ENCODE data around the gene POU3F1.

Gene POU3F1

GRCh38 chr1:38041936-38042834 lies 4.4 kb downstream of the POU3F1 start:
- DNase-seq (ENCODE audit: low spot score) (no peak), ATAC-seq (ENCODE audit: low read depth) (no peak)
- H3K4me3 ChIP-seq (ENCODE audit: severe bottlenecking), result no peak overlapping the region
- no peaks in the 10 kb centered on the region for H3K36me3 ChIP-seq (ENCODE audit: low read depth)
- no peaks in the 10 kb centered on the region for H3K9me3 ChIP-seq (ENCODE audit: severe bottlenecking)
- no peak overlapping the region for H3K27ac ChIP-seq (ENCODE audit: poor library complexity, severe bottlenecking)
- TF ChIP-seq CTCF (IDR thresholded peaks at IDR 0.05; ENCODE audit: poor library complexity, severe bottlenecking), result no peak
- H3K4me1 ChIP-seq (ENCODE audit: insufficient read depth, poor library complexity, severe bottlenecking), result no peaks in the 10 kb centered on the region
- H3K27me3 ChIP-seq (ENCODE audit: insufficient read depth, poor library complexity, severe bottlenecking), result peaks cover 34% of the 10 kb centered on the region

- H3K9me3 ChIP-seq (ENCODE audit: severe bottlenecking), result no peaks in the 10 kb centered on the region
- H3K4me1 ChIP-seq (ENCODE audit: insufficient read depth, poor library complexity, severe bottlenecking), result no peaks in the 10 kb centered on the region
- ATAC-seq (ENCODE audit: low read depth) (no peak), DNase-seq (ENCODE audit: low spot score) (no peak)
- no peak for TF ChIP-seq CTCF (IDR thresholded peaks at IDR 0.05; ENCODE audit: poor library complexity, severe bottlenecking)
- H3K27me3 ChIP-seq (ENCODE audit: insufficient read depth, poor library complexity, severe bottlenecking), result peaks cover 22% of the 10 kb centered on the region
- no peaks in the 10 kb centered on the region for H3K36me3 ChIP-seq (ENCODE audit: low read depth)
- H3K27ac ChIP-seq (ENCODE audit: poor library complexity, severe bottlenecking), result no peak overlapping the region
- no peak overlapping the region for H3K4me3 ChIP-seq (ENCODE audit: severe bottlenecking)
Observed at GRCh38 chr1:38039331-38040088, 7.1 kb downstream of the POU3F1 start.

- H3K36me3 ChIP-seq (ENCODE audit: low read depth), result no peaks in the 10 kb centered on the region
- DNase-seq (ENCODE audit: low spot score) (no peak), ATAC-seq (ENCODE audit: low read depth) (peak; percentile 80)
- no peak overlapping the region for H3K4me3 ChIP-seq (ENCODE audit: severe bottlenecking)
- H3K9me3 ChIP-seq (ENCODE audit: severe bottlenecking), result no peaks in the 10 kb centered on the region
- TF ChIP-seq CTCF (IDR thresholded peaks at IDR 0.05; ENCODE audit: poor library complexity, severe bottlenecking), result no peak
- no peaks in the 10 kb centered on the region for H3K4me1 ChIP-seq (ENCODE audit: insufficient read depth, poor library complexity, severe bottlenecking)
- H3K27ac ChIP-seq (ENCODE audit: poor library complexity, severe bottlenecking), result no peak overlapping the region
- peaks cover 16% of the 10 kb centered on the region for H3K27me3 ChIP-seq (ENCODE audit: insufficient read depth, poor library complexity, severe bottlenecking)
Observed at GRCh38 chr1:38038861-38039260, 7.7 kb downstream of the POU3F1 start.

- no peak overlapping the region for H3K4me3 ChIP-seq (ENCODE audit: severe bottlenecking)
- peak; percentile 26 for TF ChIP-seq CTCF (IDR thresholded peaks at IDR 0.05; ENCODE audit: poor library complexity, severe bottlenecking)
- ATAC-seq (ENCODE audit: low read depth), result no peak
- no peak overlapping the region for H3K27ac ChIP-seq (ENCODE audit: poor library complexity, severe bottlenecking)
- H3K36me3 ChIP-seq (ENCODE audit: low read depth), result no peaks in the 10 kb centered on the region
- no peaks in the 10 kb centered on the region for H3K4me1 ChIP-seq (ENCODE audit: insufficient read depth, poor library complexity, severe bottlenecking)
- DNase-seq (ENCODE audit: low spot score), result no peak
- no peaks in the 10 kb centered on the region for H3K9me3 ChIP-seq (ENCODE audit: severe bottlenecking)
- H3K27me3 ChIP-seq (ENCODE audit: insufficient read depth, poor library complexity, severe bottlenecking), result peaks cover under 1% of the 10 kb centered on the region
Observed at GRCh38 chr1:38037221-38037939, 9.2 kb downstream of the POU3F1 start.

All from RWPE2 (cell line).